ENCODE data around the gene IMPDH2. TPM values are rescaled to one million over a fixed set of nuclear protein-coding genes. Genes with fewer than 3 reads are reported as not detected.

Gene IMPDH2
- total RNA-seq, 1 donor from 2014 or later: 434 TPM

DNA sequence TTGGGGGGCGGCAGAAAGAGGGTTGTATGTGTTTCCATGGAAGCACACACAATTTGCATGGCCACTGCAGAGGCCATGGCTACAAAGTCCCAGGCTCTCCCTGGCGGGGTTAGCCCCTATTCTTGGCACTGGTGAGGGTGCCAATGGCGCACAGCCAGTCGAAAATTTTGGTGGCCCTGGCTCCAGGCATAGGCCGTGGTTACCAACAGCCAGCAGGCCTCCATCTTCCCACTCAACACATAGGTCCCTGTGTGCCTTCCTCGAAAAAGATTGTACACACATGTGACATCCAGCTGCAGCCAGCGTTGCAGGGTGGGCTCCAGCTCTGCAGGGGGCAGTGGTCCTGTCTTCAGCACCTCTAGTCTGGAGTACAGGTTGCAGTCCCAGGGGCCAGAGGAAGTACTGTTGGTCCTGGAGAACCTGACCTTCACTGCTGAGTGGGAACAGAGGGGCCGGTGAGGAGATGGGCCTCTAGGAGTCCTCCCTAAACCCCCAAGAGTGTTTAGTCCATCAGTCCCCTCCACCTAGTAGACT is 32.0 kb downstream of the IMPDH2 start:
- Mint-ChIP-seq H3K4me1 (ENCODE audit: low read depth) (peaks cover 14% of the 10 kb centered on the region), H3K27me3 (ENCODE audit: insufficient read depth) (no peaks in the 10 kb centered on the region), H3K4me3 (no peak overlapping the region), H3K27ac (no peak overlapping the region), H3K9me3 (no peaks in the 10 kb centered on the region), H3K36me3 (ENCODE audit: low read depth) (peaks cover 18% of the 10 kb centered on the region)
- DNase-seq (ENCODE audit: low spot score): no peak
- intact Hi-C loops (cut with micrococcal nuclease): no loop called here

DNA sequence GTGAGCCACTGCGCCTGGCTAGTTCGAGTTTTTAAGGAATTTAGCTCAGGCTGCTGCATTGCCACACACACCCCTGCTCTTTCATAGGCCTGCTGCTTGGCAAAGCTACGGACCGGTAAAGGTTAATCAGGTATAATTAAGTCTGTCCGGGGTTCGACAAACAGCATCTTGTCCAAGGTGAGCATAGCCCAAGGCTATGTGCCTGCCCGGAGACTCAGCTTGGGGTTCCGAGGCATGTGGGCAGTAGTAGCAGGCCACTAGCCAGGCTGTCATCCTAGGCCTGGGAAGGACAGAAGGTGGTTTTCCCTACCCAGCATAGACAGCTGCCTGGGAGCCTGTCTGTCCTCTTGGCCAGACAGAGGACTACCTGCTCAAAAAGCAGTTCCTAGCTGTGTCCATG is 32.6 kb downstream of the IMPDH2 start:
- intact Hi-C loops (cut with micrococcal nuclease): no loop called here
- no peak for DNase-seq (ENCODE audit: low spot score)
- Mint-ChIP-seq H3K27me3 (ENCODE audit: insufficient read depth) (no peaks in the 10 kb centered on the region), H3K4me1 (ENCODE audit: low read depth) (peaks cover 19% of the 10 kb centered on the region), H3K36me3 (ENCODE audit: low read depth) (peaks cover 16% of the 10 kb centered on the region), H3K9me3 (no peaks in the 10 kb centered on the region), H3K27ac (no peak overlapping the region), H3K4me3 (no peak overlapping the region)

DNA sequence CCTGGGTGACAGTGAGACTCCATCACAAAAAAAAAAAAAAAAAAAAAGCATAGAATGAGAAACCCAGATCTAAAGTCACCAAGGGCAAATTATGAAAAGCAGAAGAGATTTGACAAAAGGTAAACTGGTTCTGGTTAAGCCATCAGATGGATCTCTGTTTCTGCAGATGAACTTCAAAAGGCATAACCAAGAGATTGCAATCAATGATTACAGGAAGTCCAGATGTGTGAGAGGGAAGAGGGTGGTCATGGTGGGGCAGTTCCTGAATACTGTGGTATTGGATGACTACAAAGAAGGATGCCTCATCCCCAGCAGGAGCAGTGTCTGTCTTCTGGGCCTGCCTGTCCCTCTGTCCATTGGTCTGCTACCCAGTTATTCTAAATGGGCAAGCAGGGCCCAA is 35.4 kb downstream of the IMPDH2 start:
- Mint-ChIP-seq H3K36me3 (ENCODE audit: low read depth) (peaks cover 16% of the 10 kb centered on the region), H3K4me1 (ENCODE audit: low read depth) (peaks cover 36% of the 10 kb centered on the region), H3K4me3 (no peak overlapping the region), H3K9me3 (no peaks in the 10 kb centered on the region), H3K27me3 (ENCODE audit: insufficient read depth) (no peaks in the 10 kb centered on the region), H3K27ac (peak overlapping the region; percentile 63)
- intact Hi-C loops (cut with micrococcal nuclease): no loop called here
- no peak for DNase-seq (ENCODE audit: low spot score)

DNA sequence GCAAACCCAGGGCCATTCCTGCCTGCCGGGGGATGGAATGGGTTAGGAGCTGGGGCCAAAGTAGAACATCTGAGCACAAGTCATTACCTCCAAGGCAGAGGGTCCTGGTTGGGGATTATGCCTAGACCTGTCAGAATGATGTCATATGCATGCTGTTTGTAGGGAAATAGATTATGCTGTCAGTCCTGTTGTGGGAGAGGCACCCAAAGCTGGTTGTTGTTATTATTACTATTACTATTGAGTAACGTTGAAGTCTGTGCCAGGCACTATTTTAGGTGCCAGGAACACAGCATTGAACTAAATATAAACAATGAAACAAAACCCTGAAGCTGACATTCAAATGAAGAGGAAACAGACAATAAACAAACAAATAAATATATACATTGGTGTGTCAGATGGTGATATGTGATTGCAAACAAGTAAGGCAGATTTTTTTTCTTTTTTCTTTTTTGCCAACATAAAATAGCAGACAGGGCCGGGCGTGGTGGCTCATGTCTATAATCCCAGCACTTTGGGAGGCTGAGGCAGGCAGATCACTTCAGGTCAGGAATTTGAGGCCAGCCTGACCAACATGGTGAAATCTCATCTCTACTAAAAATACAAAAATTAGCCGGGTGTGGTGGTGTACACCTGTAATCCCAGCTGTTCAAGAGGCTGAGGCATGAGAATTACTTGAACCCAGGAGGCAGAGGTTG is 37.2 kb downstream of the IMPDH2 start:
- Mint-ChIP-seq H3K4me1 (ENCODE audit: low read depth) (peaks cover 43% of the 10 kb centered on the region), H3K4me3 (peak overlapping the region; percentile 95), H3K36me3 (ENCODE audit: low read depth) (peaks cover 16% of the 10 kb centered on the region), H3K9me3 (no peaks in the 10 kb centered on the region), H3K27ac (peak overlapping the region; percentile 52), H3K27me3 (ENCODE audit: insufficient read depth) (no peaks in the 10 kb centered on the region)
- intact Hi-C loops (cut with micrococcal nuclease): loop anchor here (2.0 kb wide), 1 partner anchor 145 kb away; the partner anchor contains the start of gene PRKAR2A
- DNase-seq (ENCODE audit: low spot score): no peak

DNA sequence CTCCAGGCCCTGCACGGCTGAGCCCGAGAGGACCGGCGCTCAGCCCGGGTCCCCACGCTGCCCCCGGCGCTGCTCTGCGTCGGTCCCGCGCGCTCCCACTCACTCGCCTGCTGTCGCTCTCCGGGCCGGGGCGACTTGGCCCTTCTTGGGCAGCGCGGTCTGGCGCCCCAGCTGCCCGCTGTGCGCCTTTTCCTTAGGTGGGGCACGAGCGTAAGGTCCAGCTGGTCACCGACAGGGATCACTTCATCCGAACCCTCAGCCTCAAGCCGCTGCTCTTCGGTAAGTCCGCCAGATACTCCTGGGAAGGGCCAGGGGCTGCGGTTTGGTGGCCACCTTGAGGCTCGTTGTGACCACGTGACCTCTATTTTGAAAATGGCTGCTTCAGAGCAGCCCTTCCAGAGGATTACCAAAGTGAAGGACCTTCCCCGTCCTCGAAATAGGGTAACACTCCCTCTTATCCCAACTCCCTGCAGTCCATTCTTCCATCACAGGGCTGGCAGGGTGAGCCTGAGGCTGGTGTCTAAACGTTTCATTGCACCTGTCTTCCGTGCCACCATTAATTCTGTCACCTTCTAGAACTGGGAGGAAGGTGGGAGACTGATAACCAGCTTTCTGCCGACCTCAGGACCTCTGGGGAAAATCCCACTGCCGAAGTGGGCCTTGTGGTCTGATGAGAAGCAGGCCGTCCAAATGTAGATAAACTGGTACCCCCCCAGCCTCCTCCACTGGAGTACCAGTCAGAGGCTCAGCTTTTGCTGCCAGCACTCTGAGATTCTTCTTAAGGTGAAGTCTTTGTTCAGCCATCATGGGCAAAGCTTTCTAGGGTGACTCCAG is 38.3 kb downstream of the IMPDH2 start:
- H3K36me3 Mint-ChIP-seq (ENCODE audit: low read depth): peaks cover 17% of the 10 kb centered on the region
- H3K9me3 Mint-ChIP-seq: no peaks in the 10 kb centered on the region
- intact Hi-C loops (cut with micrococcal nuclease): loop anchor here (2.0 kb wide), 1 partner anchor 144 kb away; the partner anchor contains the start of gene PRKAR2A
- peak overlapping the region; percentile 95 for H3K4me3 Mint-ChIP-seq
- no peaks in the 10 kb centered on the region for H3K27me3 Mint-ChIP-seq (ENCODE audit: insufficient read depth)
- peaks cover 49% of the 10 kb centered on the region for H3K4me1 Mint-ChIP-seq (ENCODE audit: low read depth)
- H3K27ac Mint-ChIP-seq: peak overlapping the region; percentile 74
- peak; percentile 26 for DNase-seq (ENCODE audit: low spot score)

DNA sequence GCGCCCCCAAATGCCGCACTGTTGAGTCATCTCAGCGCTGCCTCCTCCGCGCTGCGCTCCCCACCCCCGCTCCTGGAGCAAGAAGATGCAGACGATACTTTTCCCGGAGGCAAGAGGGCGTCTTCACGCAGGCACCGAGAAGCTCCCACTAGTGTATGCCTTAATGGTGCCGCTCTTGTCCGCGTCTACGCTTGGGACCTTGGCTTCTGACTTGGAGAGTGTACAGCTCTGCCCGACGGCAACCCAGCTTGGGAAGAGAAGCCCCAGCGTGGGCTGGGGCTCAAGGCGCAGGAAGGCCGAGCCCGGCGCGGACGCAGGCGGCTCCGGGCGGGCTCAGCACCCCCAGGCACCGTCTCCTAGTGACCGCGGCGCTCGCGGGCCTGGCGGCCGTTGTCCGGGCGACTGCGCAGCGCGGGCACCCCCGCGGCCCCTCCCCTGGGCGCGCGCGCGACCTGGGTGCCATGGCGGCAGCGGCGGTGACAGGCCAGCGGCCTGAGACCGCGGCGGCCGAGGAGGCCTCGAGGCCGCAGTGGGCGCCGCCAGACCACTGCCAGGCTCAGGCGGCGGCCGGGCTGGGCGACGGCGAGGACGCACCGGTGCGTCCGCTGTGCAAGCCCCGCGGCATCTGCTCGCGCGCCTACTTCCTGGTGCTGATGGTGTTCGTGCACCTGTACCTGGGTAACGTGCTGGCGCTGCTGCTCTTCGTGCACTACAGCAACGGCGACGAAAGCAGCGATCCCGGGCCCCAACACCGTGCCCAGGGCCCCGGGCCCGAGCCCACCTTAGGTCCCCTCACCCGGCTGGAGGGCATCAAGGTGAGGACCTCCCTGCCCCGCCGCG is 39.2 kb downstream of the IMPDH2 start, which contains the start of gene P4HTM:
P4HTM (plus strand) TSS at position 446 of the 840 bp plus-strand sequence; CDS start at position 462, 16 bp downstream.
- peak; percentile 64 for DNase-seq (ENCODE audit: low spot score)
- Mint-ChIP-seq H3K4me3 (peak within 1 kb of the TSS; percentile 95), H3K4me1 (ENCODE audit: low read depth) (peaks cover 49% of the 10 kb centered on the region), H3K27ac (peak within 1 kb of the TSS; percentile 91), H3K9me3 (no peaks in the 10 kb centered on the region), H3K27me3 (ENCODE audit: insufficient read depth) (no peaks in the 10 kb centered on the region), H3K36me3 (ENCODE audit: low read depth) (peaks cover 16% of the 10 kb centered on the region)
- intact Hi-C loops (cut with micrococcal nuclease): loop anchor here (1.0 to 5.0 kb wide), 6 partner anchors 17 to 457 kb away; partner anchors contain the start of genes ARIH2, DALRD3, IMPDH2 and PRKAR2A

DNA sequence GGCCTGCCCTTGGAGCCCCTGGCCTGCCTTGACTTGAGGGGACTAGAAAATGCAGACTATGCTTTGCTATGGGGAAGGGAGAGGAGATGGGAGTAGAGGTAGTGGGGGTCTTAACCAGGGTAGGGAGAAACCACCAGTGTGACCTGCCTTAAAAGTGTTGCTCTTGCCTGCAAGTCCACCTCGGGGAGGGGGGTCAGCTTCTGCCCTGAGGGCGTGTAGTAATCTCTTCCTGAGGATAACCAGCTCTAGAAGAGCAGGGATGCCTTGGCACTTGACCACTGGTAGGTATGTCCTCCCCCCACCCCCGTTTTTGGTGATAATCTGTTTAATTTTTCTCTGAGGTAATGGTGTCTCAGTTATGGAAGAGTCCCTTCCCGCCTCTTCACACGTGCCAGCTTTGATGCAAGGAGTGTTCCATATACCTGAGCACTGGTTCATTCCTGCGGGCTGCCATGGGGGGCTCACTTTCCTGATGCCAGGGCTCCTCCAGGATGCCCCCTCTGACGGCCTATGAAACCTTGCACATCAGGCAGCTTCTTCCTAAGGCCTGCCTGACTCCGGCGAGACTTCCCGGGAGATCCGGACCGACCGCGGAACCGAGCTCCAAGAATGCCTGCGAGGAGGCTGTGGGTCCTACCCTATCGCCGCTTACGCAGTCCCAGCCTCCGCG is 39.9 kb downstream of the IMPDH2 start:
- H3K9me3 Mint-ChIP-seq: no peaks in the 10 kb centered on the region
- H3K27ac Mint-ChIP-seq: peak overlapping the region; percentile 91
- peaks cover 16% of the 10 kb centered on the region for H3K36me3 Mint-ChIP-seq (ENCODE audit: low read depth)
- H3K4me3 Mint-ChIP-seq: peak overlapping the region; percentile 91
- peaks cover 49% of the 10 kb centered on the region for H3K4me1 Mint-ChIP-seq (ENCODE audit: low read depth)
- H3K27me3 Mint-ChIP-seq (ENCODE audit: insufficient read depth): no peaks in the 10 kb centered on the region
- intact Hi-C loops (cut with micrococcal nuclease): loop anchor here (1.0 to 5.0 kb wide), 5 partner anchors 18 to 458 kb away; partner anchors contain the start of genes ARIH2, DALRD3, IMPDH2 and WDR6
- DNase-seq (ENCODE audit: low spot score): no peak

DNA sequence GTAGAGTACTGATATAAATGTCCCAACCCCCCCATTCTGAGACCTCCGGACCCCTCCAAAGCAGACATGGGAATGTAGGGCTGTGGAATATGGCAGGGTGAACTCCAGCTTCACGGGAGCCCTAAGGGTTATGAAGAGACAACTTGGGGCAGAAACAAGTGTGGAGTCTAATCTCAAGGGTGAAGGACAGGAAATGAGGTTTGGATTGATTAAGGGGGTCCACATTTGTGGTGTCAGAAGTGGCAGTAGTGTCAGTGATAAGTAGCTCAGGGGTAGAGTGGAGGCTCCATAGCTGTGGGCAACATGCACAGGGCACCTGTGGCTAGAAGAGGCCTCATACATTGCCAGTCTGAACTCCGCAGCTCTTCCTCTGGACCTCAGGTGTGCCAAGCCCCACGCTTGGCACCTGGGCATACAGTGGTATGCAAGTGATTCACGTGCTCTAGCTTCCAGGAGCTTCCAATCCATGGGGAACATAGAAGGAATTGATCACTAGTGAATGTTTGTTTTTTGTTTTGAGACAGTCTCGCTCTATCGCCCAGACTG is 43.3 kb downstream of the IMPDH2 start:
- Mint-ChIP-seq H3K36me3 (ENCODE audit: low read depth) (peaks cover 31% of the 10 kb centered on the region), H3K4me1 (ENCODE audit: low read depth) (peaks cover 34% of the 10 kb centered on the region), H3K9me3 (no peaks in the 10 kb centered on the region), H3K27ac (peak overlapping the region; percentile 1), H3K4me3 (no peak overlapping the region), H3K27me3 (ENCODE audit: insufficient read depth) (no peaks in the 10 kb centered on the region)
- no peak for DNase-seq (ENCODE audit: low spot score)
- intact Hi-C loops (cut with micrococcal nuclease): loop anchor here (5.0 kb wide), 1 partner anchor 461 kb away; no protein-coding TSS in a partner anchor

DNA sequence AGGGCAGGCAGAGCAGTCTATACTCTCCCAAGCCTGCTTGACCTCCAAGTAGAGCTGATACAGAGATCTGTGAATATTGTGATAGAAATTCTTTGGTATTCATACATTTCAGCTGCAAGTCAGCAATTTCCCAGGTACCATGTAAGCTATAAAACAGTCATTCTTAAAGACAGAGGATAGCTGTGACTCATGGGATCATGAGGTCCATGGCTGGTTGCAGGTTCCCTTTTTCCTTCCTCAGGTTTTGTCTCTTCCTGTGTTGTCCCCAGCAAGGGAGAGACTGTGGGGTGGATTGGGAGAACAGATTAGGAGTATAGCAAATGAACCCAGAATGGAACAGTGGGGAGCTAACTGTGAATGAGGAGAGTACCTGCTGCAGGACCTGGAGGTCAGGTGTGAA is 44.5 kb downstream of the IMPDH2 start:
- Mint-ChIP-seq H3K4me3 (no peak overlapping the region), H3K9me3 (no peaks in the 10 kb centered on the region), H3K4me1 (ENCODE audit: low read depth) (peaks cover 33% of the 10 kb centered on the region), H3K27ac (no peak overlapping the region), H3K36me3 (ENCODE audit: low read depth) (peaks cover 36% of the 10 kb centered on the region), H3K27me3 (ENCODE audit: insufficient read depth) (no peaks in the 10 kb centered on the region)
- DNase-seq (ENCODE audit: low spot score): no peak
- intact Hi-C loops (cut with micrococcal nuclease): loop anchor here (5.0 kb wide), 1 partner anchor 463 kb away; no protein-coding TSS in a partner anchor

DNA sequence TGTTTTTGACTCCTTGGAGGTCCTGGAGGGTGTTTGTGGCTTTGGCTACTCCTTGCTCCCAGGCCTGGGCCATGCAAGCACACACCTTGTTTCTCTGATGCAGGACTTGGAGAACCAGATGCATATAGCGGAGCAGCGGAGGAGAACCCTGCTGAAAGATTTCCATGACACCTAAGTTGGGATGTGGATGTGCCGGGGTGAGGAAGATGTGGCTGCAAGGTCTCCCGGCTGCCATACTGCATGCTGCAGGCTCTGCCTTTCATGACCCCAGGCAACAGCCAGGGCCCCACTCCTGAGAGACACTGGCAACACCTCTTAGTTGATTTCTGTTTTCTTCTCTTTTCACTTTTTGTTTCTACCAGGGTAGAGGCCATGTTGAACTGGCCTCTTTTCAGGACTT is 46.1 kb downstream of the IMPDH2 start:
- Mint-ChIP-seq H3K4me1 (ENCODE audit: low read depth) (peaks cover 22% of the 10 kb centered on the region), H3K4me3 (no peak overlapping the region), H3K27me3 (ENCODE audit: insufficient read depth) (no peaks in the 10 kb centered on the region), H3K36me3 (ENCODE audit: low read depth) (peaks cover 36% of the 10 kb centered on the region), H3K9me3 (no peaks in the 10 kb centered on the region), H3K27ac (peak overlapping the region; percentile 57)
- intact Hi-C loops (cut with micrococcal nuclease): no loop called here
- DNase-seq (ENCODE audit: low spot score): no peak

DNA sequence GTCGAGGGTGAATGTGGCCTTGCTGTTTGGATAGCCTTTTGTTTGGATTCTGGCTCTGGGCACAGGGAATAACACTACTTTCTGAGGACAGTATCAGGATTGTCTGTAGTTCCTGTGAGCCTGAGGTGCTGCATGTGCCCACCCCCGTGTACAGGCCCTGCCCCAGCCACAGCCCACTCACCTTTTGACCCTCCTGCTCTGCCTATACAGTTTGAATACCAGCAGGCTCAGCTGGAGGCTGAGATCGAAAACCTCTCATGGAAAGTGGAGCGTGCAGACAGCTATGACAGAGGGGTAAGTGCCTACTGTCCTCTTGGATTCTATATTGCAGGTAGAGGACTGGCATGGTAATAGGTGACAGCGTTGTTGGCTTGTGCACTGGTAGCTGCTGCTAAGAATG is 46.5 kb downstream of the IMPDH2 start:
- intact Hi-C loops (cut with micrococcal nuclease): no loop called here
- no peak for DNase-seq (ENCODE audit: low spot score)
- H3K9me3 Mint-ChIP-seq: no peaks in the 10 kb centered on the region
- peak overlapping the region; percentile 57 for H3K27ac Mint-ChIP-seq
- H3K4me3 Mint-ChIP-seq: no peak overlapping the region
- H3K36me3 Mint-ChIP-seq (ENCODE audit: low read depth): peaks cover 36% of the 10 kb centered on the region
- no peaks in the 10 kb centered on the region for H3K27me3 Mint-ChIP-seq (ENCODE audit: insufficient read depth)
- H3K4me1 Mint-ChIP-seq (ENCODE audit: low read depth): peaks cover 18% of the 10 kb centered on the region

Measured in activated T-helper 1 cell treated with anti-CD3 and anti-CD28 coated beads, Interleukin-12 subunit alpha, Interleukin-12 subunit beta, Interleukin-2, Interleukin-4 antibody, amounts not matched to agents 30 ng/mL and 10 ng/mL and 1 ng/mL, durations not matched to agents 14 hours and 24 hours and 36 hours (primary cell).